SK-N-SH treated with all-trans-retinoic acid at 6 μM for 48 hours (cell line): ENCODE data around the gene RPL32.

ENCODE experiments used
- ATAC-seq: fragments of 200-7000 bp; cut with Tn5 transposase; 3 replicates; pipeline ENCODE4 v1.9.1; 2020; ENCODE audit warnings: mild to moderate bottlenecking, moderate library complexity
- ARNTL ChIP-seq: fragments of 450-650 bp; formaldehyde crosslinking; IDR thresholded peaks from 2 replicates; pipeline ENCODE4 v1.5.0; 2020; ENCODE audit warnings: low read depth, mild to moderate bottlenecking, moderate library complexity, borderline replicate concordance
- BACH2 ChIP-seq: fragments of 250-450 bp; sonication (Bioruptor Pico); IDR thresholded peaks from 2 replicates; pipeline ENCODE4 v1.9.0; 2021; ENCODE audit warnings: mild to moderate bottlenecking, borderline replicate concordance
- CSDC2 ChIP-seq: fragments of 250-450 bp; sonication (Bioruptor Pico); IDR thresholded peaks from 2 replicates; pipeline ENCODE4 v1.5.0; 2020; ENCODE audit warnings: mild to moderate bottlenecking, moderate library complexity
- ESRRG ChIP-seq: fragments of 250-450 bp; sonication (Bioruptor Pico); IDR thresholded peaks from 2 replicates; pipeline ENCODE4 v1.6.1; 2021; ENCODE audit warnings: mild to moderate bottlenecking
- GLIS3 ChIP-seq: fragments of 250-450 bp; sonication (Bioruptor Pico); IDR thresholded peaks from 2 replicates; pipeline ENCODE4 v1.5.0; 2020; ENCODE audit warnings: mild to moderate bottlenecking, moderate library complexity
- ISL1 ChIP-seq: fragments of 250-450 bp; sonication (Bioruptor Pico); IDR thresholded peaks from 2 replicates; pipeline ENCODE4 v2.1.2; 2022; ENCODE audit warnings: mild to moderate bottlenecking, moderate library complexity
- OSR1 ChIP-seq: fragments of 250-450 bp; sonication (Bioruptor Pico); IDR thresholded peaks from 2 replicates; pipeline ENCODE4 v1.8.0; 2022; ENCODE audit warnings: moderate library complexity, mild to moderate bottlenecking, inconsistent platforms
- PPARA ChIP-seq: fragments of 250-450 bp; sonication (Bioruptor Pico); IDR thresholded peaks from 2 replicates; pipeline ENCODE4 v1.5.0; 2020; ENCODE audit warnings: mild to moderate bottlenecking, borderline replicate concordance
- RARB ChIP-seq: fragments of 250-450 bp; sonication (Bioruptor Pico); IDR thresholded peaks from 2 replicates; pipeline ENCODE4 v1.8.0; 2021; ENCODE audit warnings: mild to moderate bottlenecking, moderate library complexity
- SNAI2 ChIP-seq: fragments of 250-450 bp; sonication (Bioruptor Pico); IDR thresholded peaks from 2 replicates; pipeline ENCODE4 v1.5.0; 2020; ENCODE audit warnings: mild to moderate bottlenecking, moderate library complexity
- TCF4 ChIP-seq: fragments of 250-450 bp; sonication (Bioruptor Pico); IDR thresholded peaks from 2 replicates; pipeline ENCODE4 v1.8.0; 2021; ENCODE audit warnings: mild to moderate bottlenecking, moderate library complexity, borderline replicate concordance
- TOX ChIP-seq: fragments of 250-450 bp; sonication (Bioruptor Pico); IDR thresholded peaks from 2 replicates; pipeline ENCODE4 v1.8.0; 2021; ENCODE audit warnings: mild to moderate bottlenecking, moderate library complexity, borderline replicate concordance
- ZC3H10 ChIP-seq: fragments of 250-450 bp; sonication (Bioruptor Pico); IDR thresholded peaks from 2 replicates; pipeline ENCODE4 v1.5.1; 2021; ENCODE audit warnings: mild to moderate bottlenecking, moderate library complexity
- ZFP3 ChIP-seq: fragments of 250-450 bp; sonication (Bioruptor Pico); IDR thresholded peaks from 2 replicates; pipeline ENCODE4 v1.5.0; 2020; ENCODE audit warnings: mild to moderate bottlenecking, moderate library complexity
- ZFP30 ChIP-seq: fragments of 450-650 bp; formaldehyde crosslinking; IDR thresholded peaks from 2 replicates; pipeline ENCODE4 v1.5.0; 2022; ENCODE audit warnings: mild to moderate bottlenecking, moderate library complexity
- ZNF565 ChIP-seq: fragments of 450-650 bp; formaldehyde crosslinking; conservative IDR thresholded peaks from 2 replicates; pipeline ENCODE4 v1.5.0; 2020; ENCODE audit warnings: low read depth, mild to moderate bottlenecking, moderate library complexity
- ZNF70 ChIP-seq: fragments of 450-650 bp; formaldehyde crosslinking; IDR thresholded peaks from 2 replicates; pipeline ENCODE4 v1.5.0; 2020; ENCODE audit warnings: mild to moderate bottlenecking, moderate library complexity
- ZNF8 ChIP-seq: fragments of 450-650 bp; formaldehyde crosslinking; IDR thresholded peaks from 2 replicates; pipeline ENCODE4 v1.5.0; 2020; ENCODE audit warnings: mild to moderate bottlenecking, moderate library complexity
- TF ChIP-seq, protein P1 (sequence below): fragments of 250-450 bp; sonication (Bioruptor Pico); IDR thresholded peaks from 2 replicates; pipeline ENCODE4 v1.8.0; 2020; ENCODE audit warnings: mild to moderate bottlenecking, moderate library complexity, borderline replicate concordance
- TF ChIP-seq, protein P2 (sequence below): fragments of 250-450 bp; sonication (Bioruptor Pico); IDR thresholded peaks from 2 replicates; pipeline ENCODE4 v1.8.0; 2021; ENCODE audit warnings: low read depth, mild to moderate bottlenecking, moderate library complexity, borderline replicate concordance
- TF ChIP-seq, protein P3 (sequence below): fragments of 250-450 bp; sonication (Bioruptor Pico); IDR thresholded peaks from 2 replicates; pipeline ENCODE4 v1.5.1; 2020; ENCODE audit warnings: low read depth, mild to moderate bottlenecking, moderate library complexity
- TF ChIP-seq, protein P4 (sequence below): fragments of 250-450 bp; sonication (Bioruptor Pico); IDR thresholded peaks from 2 replicates; pipeline ENCODE4 v1.5.0; 2020; ENCODE audit warnings: mild to moderate bottlenecking, moderate library complexity
- TF ChIP-seq, protein P5 (sequence below): fragments of 250-450 bp; sonication (Bioruptor Pico); IDR thresholded peaks from 2 replicates; pipeline ENCODE4 v1.5.1; 2021; ENCODE audit warnings: mild to moderate bottlenecking, moderate library complexity

RPL32 gene

DNA sequence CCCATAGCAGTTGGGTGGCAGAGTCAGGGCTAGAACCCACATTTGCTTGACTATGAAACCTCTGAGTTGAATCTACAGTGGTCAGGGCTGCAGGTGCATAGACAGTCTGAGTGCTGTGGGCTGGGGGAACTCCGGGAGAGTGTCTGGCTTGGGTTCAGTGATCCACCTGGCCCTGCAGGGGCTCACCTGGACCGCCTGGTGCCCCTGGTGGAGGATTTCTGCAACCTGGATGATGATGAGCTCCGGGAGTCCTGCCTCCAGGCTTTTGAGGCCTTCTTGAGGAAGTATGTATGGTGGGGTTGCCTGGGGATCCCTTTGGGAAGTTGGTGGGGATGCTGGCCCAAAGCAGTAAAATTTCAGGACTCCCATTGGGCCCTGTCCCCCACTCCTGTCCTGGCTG is 28.6 kb downstream of the RPL32 start:
- TF ChIP-seq ZC3H10 (CRISPR knock-in tag), result no peak
- no peak for TF ChIP-seq ZNF70 (CRISPR knock-in tag)
- TF ChIP-seq OSR1 (CRISPR knock-in tag), result no peak
- no peak for TF ChIP-seq ZNF565 (CRISPR knock-in tag)
- TF ChIP-seq PPARA (CRISPR knock-in tag), result no peak
- TF ChIP-seq ISL1 (CRISPR knock-in tag), result no peak
- no peak for TF ChIP-seq ESRRG
- no peak for TF ChIP-seq TOX
- TF ChIP-seq ZFP3 (CRISPR knock-in tag), result no peak
- TF ChIP-seq BACH2, result no peak
- TF ChIP-seq GLIS3 (CRISPR knock-in tag), result no peak
- TF ChIP-seq, protein P1, sequence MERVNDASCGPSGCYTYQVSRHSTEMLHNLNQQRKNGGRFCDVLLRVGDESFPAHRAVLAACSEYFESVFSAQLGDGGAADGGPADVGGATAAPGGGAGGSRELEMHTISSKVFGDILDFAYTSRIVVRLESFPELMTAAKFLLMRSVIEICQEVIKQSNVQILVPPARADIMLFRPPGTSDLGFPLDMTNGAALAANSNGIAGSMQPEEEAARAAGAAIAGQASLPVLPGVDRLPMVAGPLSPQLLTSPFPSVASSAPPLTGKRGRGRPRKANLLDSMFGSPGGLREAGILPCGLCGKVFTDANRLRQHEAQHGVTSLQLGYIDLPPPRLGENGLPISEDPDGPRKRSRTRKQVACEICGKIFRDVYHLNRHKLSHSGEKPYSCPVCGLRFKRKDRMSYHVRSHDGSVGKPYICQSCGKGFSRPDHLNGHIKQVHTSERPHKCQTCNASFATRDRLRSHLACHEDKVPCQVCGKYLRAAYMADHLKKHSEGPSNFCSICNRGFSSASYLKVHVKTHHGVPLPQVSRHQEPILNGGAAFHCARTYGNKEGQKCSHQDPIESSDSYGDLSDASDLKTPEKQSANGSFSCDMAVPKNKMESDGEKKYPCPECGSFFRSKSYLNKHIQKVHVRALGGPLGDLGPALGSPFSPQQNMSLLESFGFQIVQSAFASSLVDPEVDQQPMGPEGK (CRISPR knock-in tag), result no peak
- no peak for TF ChIP-seq ZFP30 (CRISPR knock-in tag)

DNA sequence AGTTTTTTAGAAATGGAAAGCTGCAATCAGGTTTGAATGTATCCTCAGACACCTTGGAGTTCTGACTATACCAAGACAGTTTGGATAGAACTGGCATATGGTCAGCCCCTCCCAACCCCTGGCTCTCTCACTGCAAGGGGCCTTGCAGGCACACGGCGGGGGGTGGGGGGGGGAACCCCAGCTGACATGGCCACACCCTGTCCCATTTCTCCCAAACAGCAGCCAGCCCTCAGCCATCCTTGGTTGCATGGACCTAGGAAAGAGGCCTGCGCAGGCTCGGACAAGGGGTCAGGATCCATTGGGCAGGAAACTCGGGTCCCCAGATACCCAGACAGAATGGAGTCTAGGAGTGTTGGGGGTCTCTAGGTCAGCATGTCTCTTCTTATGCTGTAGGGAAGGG is 30.4 kb downstream of the RPL32 start:
- TF ChIP-seq SNAI2 (CRISPR knock-in tag) (no peak), CSDC2 (CRISPR knock-in tag) (no peak), ZNF565 (CRISPR knock-in tag) (no peak), ARNTL (CRISPR knock-in tag) (no peak), RARB (no peak), PPARA (CRISPR knock-in tag) (no peak), GLIS3 (CRISPR knock-in tag) (no peak), ZNF8 (no peak), TCF4 (CRISPR knock-in tag) (no peak)
- TF ChIP-seq, protein P1 (CRISPR knock-in tag), result no peak
- TF ChIP-seq, protein P2, sequence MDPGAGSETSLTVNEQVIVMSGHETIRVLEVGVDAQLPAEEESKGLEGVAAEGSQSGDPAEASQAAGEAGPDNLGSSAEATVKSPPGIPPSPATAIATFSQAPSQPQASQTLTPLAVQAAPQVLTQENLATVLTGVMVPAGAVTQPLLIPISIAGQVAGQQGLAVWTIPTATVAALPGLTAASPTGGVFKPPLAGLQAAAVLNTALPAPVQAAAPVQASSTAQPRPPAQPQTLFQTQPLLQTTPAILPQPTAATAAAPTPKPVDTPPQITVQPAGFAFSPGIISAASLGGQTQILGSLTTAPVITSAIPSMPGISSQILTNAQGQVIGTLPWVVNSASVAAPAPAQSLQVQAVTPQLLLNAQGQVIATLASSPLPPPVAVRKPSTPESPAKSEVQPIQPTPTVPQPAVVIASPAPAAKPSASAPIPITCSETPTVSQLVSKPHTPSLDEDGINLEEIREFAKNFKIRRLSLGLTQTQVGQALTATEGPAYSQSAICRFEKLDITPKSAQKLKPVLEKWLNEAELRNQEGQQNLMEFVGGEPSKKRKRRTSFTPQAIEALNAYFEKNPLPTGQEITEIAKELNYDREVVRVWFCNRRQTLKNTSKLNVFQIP, result no peak
- ATAC-seq, result no peak

More for the DNA sequence above, 28.6 kb downstream of the RPL32 start:
- ATAC-seq, result no peak

DNA sequence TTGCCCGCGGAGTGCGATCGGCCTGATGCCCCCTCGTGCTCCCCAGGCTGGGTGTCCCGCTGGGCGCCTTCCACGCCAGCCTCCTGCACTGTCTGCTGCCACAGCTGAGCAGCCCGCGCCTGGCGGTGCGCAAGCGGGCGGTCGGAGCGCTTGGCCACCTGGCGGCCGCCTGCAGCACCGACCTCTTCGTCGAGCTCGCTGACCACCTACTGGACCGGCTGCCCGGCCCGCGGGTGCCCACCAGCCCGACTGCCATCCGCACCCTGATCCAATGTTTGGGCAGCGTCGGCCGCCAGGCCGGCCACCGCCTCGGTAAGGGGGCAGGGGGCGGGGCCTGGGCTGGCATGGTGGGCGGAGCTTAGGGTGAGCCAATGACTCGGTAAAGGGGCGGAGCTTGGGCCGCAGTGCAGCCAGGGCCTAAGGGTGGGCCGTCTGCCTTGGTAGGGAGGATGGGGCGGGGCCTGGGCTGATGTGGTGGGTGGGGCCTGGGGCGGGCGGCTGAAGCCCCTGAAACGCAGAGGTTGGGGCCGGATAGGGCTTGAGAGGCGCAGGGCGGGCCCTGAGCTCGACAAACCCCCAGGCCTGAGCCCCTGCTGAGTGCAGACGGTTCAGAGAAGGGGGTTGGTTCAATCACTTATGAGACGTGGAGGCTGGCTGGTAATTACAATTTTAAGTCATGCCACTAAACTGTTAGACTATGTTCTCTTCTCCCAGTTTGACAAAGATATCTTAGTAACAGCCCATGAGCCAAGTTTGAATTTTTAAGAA is 31.2 kb downstream of the RPL32 start:
- ATAC-seq, result peak; percentile 99
- TF ChIP-seq ESRRG, result no peak
- peak; percentile 43; the same call in 1 of the 2 replicates for TF ChIP-seq ZFP3 (CRISPR knock-in tag)
- no peak for TF ChIP-seq ISL1 (CRISPR knock-in tag)
- TF ChIP-seq TCF4 (CRISPR knock-in tag), result no peak
- TF ChIP-seq, protein P2, result no peak
- TF ChIP-seq, protein P3, sequence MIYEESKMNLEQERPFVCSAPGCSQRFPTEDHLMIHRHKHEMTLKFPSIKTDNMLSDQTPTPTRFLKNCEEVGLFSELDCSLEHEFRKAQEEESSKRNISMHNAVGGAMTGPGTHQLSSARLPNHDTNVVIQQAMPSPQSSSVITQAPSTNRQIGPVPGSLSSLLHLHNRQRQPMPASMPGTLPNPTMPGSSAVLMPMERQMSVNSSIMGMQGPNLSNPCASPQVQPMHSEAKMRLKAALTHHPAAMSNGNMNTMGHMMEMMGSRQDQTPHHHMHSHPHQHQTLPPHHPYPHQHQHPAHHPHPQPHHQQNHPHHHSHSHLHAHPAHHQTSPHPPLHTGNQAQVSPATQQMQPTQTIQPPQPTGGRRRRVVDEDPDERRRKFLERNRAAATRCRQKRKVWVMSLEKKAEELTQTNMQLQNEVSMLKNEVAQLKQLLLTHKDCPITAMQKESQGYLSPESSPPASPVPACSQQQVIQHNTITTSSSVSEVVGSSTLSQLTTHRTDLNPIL, result no peak
- no peak for TF ChIP-seq SNAI2 (CRISPR knock-in tag)
- TF ChIP-seq ZNF565 (CRISPR knock-in tag), result no peak
- TF ChIP-seq, protein P4, sequence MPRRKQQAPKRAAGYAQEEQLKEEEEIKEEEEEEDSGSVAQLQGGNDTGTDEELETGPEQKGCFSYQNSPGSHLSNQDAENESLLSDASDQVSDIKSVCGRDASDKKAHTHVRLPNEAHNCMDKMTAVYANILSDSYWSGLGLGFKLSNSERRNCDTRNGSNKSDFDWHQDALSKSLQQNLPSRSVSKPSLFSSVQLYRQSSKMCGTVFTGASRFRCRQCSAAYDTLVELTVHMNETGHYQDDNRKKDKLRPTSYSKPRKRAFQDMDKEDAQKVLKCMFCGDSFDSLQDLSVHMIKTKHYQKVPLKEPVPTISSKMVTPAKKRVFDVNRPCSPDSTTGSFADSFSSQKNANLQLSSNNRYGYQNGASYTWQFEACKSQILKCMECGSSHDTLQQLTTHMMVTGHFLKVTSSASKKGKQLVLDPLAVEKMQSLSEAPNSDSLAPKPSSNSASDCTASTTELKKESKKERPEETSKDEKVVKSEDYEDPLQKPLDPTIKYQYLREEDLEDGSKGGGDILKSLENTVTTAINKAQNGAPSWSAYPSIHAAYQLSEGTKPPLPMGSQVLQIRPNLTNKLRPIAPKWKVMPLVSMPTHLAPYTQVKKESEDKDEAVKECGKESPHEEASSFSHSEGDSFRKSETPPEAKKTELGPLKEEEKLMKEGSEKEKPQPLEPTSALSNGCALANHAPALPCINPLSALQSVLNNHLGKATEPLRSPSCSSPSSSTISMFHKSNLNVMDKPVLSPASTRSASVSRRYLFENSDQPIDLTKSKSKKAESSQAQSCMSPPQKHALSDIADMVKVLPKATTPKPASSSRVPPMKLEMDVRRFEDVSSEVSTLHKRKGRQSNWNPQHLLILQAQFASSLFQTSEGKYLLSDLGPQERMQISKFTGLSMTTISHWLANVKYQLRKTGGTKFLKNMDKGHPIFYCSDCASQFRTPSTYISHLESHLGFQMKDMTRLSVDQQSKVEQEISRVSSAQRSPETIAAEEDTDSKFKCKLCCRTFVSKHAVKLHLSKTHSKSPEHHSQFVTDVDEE, result peak; percentile 81; the same call in 1 of the 2 replicates
- TF ChIP-seq ZFP30 (CRISPR knock-in tag), result no peak
- TF ChIP-seq OSR1 (CRISPR knock-in tag), result no peak
- no peak for TF ChIP-seq PPARA (CRISPR knock-in tag)
- no peak for TF ChIP-seq ZNF8
- no peak for TF ChIP-seq ARNTL (CRISPR knock-in tag)
- TF ChIP-seq, protein P5, sequence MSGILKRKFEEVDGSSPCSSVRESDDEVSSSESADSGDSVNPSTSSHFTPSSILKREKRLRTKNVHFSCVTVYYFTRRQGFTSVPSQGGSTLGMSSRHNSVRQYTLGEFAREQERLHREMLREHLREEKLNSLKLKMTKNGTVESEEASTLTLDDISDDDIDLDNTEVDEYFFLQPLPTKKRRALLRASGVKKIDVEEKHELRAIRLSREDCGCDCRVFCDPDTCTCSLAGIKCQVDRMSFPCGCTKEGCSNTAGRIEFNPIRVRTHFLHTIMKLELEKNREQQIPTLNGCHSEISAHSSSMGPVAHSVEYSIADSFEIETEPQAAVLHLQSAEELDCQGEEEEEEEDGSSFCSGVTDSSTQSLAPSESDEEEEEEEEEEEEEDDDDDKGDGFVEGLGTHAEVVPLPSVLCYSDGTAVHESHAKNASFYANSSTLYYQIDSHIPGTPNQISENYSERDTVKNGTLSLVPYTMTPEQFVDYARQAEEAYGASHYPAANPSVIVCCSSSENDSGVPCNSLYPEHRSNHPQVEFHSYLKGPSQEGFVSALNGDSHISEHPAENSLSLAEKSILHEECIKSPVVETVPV (CRISPR knock-in tag), result no peak
